ENCODE data around the gene GAPVD1.

Gene GAPVD1

GRCh38 chr9:125407432-125407973, 145.9 kb downstream of the GAPVD1 start:
- no peak for DNase-seq

GRCh38 chr9:125407974-125408900, 146.6 kb downstream of the GAPVD1 start:
- DNase-seq = peak; percentile 81

- DNase-seq = no peak
Observed at GRCh38 chr9:125409217-125409636, 147.6 kb downstream of the GAPVD1 start.

- DNase-seq = peak; percentile 89
Observed at GRCh38 chr9:125409637-125410521, 148.3 kb downstream of the GAPVD1 start.

- DNase-seq = no peak
Observed at GRCh38 chr9:125410522-125410894, 148.9 kb downstream of the GAPVD1 start.

- DNase-seq = no peak
Observed at GRCh38 chr9:125411171-125411756, 149.6 kb downstream of the GAPVD1 start.

- no peak for DNase-seq
Observed at GRCh38 chr9:125412166-125412565, 150.5 kb downstream of the GAPVD1 start.

- no peak for DNase-seq
Observed at GRCh38 chr9:125413579-125413978, 152.0 kb downstream of the GAPVD1 start.

- DNase-seq = no peak
Observed at GRCh38 chr9:125415583-125416460, 154.2 kb downstream of the GAPVD1 start.

GRCh38 chr9:125416517-125416916, 154.9 kb downstream of the GAPVD1 start:
- DNase-seq = no peak
